Middle frontal gyrus (tissue), 1 donor: Measurements from ENCODE around the gene DFFB.
A peak's percentile ranks its signal among the peaks of the same experiment; 100 is the strongest.

ENCODE experiments used
- DNase-seq: peaks from one replicate; pipeline ENCODE4 v3.0.0-alpha.2; 2015; ENCODE audit warnings: low spot score; ENCODE audit errors: extremely low spot score

The DFFB gene

DNA sequence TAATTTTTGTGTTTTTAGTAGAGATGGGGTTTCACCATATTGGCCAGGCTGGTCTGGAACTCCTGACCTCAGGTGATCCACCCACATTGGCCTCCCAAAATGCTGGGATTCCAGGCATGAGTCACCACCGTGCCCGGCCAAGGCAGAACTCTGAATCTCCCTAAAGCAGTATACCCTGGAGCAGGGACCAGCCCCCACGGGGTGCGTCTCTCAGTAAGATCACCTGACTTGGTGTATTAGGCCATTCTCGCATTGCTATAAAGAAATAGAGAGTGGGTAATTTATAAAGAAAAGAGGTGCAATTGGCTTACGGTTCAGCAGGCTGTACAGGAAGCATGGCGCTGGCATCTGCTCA is 14.2 kb downstream of the DFFB start:
- DNase-seq: no peak

DNA sequence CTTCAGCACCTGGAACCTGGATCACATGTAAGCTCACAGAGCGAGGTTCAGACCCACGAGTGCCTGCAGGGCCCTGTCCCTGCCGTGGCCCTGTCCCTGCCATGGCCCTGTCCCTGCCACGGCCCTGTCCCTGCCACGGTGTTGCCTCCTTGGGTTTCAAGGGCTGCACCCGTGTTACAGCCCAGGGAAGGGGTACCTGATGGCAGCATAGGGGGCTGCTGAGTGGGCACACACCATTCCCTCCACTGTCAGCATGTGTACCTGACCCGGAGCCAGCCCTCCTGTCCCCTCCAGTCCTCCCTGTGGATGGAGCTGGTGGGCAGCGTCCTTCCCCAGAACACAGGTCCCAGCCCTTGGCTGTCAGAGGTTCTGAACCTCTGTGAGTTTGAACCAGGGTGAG is 15.3 kb downstream of the DFFB start:
- no peak for DNase-seq

DNA sequence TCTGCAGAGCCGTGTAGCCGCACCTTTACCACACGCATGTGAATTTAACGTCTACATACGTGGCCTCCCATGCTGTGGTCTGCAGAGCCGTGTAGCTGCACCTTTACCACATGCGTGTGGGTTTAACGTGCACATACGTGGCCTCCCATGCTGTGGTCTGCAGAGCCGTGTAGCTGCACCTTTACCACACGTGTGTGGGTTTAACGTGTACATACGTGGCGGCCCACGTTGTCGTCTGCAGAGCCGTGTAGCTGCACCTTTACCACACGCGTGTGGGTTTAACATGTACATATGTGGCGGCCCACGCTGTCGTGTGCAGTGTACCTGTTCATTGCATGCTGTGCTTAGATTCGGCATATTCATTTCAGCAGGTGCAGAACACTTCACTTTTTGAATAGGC is 17.5 kb downstream of the DFFB start:
- DNase-seq: no peak

DNA sequence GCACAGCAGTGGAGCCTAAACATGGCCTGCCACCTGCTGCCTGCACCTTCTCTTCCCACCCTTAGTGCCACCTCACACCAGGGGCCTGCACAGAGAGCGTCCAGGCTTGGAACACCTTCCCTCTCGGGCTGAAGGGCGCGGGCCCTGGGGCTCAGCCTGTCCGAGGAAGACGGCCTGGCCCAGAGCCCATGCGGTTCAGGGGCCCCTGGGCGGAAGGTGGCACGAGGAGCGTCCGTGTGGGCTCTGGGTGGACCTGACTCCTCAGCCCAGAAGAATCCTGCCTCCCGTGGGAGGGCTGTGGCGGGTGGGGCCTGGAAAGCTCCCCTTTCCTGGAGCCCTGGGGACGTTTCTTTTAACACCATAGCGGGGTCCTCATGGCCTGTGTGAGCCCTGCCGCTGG is 19.4 kb downstream of the DFFB start:
- no peak for DNase-seq

DNA sequence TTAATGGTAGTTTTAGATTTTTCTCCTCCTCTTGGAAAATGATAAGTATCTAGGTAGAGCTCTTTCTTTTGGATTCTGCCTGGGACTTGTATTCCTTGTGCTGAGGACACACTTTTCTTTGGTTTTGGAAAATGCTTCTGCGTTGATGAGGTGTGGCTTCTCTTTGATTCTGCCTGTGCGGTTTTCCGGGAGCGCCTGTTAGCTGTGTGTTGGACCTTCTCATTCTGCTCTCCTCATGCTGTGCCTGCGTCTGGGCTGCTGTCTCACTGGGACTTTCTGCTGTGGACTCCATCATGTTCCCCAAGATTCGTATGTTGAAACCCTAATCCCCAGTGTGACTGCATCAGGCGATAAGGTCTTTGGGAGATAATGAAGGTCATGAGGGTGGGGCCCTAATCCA is 21.8 kb downstream of the DFFB start:
- DNase-seq: no peak

DNA sequence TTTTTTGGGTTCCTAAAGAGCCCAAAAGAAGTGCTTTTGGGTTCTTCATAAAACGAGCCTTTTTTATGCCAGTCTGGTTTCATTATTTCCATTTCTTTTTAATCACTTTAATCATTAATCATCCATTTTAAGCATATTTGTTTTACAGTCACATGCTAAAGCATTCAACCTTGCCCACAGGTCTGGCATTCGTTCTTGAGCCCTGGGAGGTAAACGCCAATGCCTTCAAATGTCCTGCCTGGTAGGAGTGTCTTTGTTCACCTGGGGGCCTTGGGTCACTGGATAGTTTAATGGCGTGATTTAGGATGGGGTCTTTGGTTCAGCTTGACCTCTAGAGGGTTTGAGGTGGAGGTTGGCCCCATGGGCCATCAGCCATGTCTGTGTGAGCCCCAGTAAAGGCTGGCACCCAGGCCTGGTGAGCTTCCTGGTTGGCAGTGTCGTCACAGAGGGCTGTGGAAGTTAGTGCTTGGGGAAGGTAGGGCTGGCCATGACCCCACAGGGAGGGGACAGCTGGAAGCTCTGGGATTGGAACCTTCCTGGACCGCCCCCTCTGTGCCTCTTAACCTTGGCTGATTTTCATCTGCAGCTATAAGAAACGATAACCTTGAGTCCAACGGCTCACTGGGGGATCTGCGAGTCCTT is 22.6 kb downstream of the DFFB start:
- no peak for DNase-seq

DNA sequence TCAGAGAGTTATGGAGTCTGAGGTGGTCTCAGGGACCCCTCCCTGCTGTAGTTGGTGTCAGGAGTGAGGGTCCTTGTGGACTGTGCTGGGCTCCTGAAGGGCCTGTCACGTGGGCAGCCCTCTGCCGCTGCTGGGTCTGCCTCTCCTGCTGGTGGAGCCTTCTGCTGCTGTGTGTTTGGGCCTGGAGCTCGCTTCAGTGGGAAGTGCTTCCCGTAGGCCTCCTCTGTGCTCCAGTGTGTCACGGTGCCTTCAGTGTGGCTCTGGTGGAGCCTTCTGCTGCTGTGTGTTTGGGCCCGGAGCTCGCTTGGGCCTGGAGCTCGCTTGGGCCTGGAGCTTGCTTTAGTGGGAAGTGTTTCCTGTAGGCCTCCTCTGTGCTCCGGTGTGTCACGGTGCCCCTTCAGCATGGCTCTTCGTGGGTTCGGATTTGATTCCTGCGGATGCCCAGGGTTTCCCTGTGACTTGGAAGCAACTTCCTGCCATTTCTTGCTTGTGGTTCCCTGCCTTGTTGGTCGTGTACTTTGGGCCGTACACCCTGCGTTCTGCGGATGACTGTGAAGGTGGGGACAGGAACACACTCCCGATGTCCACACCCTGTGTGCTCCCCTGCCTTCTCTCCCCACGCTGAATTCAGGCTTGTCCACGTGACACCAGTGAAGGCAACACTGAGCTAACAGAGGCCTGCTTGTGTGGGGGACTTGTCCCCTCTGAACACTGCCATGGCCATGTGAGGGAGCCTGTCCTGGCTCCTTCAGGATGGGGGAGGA is 23.3 kb downstream of the DFFB start:
- no peak for DNase-seq

DNA sequence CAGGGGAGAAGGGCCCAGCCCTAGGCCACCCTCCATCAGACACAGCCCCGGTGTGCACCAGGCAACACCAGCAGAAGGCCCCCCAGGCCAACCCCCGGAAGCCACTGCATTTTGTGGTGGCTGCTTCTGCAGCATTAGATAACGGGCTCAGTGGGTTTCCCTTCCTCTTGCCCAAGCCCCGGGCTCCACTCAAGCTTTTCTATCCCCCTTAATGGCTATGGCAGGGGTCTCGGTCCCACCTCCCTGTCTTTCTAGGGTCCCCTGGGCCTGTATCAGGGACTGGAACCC is 23.9 kb downstream of the DFFB start:
- no peak for DNase-seq

DNA sequence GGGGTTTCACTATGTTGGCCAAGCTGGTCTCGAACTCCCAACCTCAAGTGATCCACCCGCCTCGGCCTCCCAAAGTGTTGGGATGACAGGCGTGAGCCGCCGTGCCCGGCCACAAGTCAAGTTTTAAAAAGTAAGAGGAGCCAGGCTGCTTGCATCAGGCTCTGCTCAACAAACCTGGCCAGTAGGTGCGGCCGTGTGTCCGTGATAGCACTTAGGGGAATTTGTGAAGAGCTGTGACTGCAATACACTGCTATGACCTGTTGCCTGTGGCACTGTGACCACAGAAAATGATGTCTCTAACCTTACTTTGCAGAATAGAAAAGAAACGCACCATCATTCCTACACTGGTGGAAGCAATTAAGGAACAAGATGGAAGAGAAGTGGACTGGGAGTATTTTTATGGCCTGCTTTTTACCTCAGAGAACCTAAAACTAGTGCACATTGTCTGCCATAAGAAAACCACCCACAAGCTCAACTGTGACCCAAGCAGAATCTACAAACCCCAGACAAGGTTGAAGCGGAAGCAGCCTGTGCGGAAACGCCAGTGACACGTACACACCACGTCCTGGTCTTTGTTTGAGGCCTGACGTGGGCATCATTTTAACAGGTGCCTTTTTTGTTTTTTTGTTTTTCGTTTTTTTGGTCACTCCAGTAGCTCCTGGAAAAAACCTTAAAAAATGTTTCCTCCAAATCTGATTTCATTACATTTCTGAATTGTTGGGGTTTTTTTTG is 26.1 kb downstream of the DFFB start:
- no peak for DNase-seq

DNA sequence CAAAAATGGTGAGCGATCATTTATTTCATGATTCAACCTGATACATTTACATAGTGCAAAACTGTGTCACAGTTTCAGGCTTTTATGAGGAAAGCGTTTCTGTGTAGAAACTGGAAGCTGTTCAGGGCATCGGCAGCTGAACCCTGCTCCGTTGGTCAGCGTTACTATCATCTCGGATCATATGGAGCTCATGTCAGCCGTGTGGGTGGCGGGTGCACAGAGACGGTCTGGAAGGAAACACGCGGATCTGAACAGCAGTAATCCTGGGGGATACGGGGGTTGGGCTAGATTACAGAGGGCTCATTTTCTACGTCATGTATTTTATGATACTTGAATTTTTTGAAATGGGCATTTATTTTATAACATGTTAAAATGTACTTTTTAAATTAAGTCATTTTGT is 27.7 kb downstream of the DFFB start:
- no peak for DNase-seq

DNA sequence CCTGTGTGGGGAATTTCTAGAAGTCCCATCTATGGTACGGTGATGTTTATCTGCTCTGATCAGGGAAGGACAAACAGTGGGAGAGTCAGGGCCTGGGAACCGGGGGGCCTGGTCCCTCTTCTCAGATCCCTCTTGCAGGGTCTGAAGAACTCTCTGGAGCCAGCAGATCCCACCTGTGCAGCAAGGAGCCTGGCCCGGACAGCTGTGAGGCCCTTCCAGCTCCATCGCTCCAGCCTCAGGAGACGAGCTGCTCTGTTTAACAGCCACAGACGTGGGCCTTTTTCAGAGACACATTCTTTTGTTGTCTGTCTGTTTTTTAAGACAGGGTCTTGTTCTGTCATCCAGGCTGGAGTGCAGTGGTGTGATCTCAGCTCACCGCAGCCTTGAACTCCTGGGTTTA is 28.3 kb downstream of the DFFB start:
- no peak for DNase-seq

DNA sequence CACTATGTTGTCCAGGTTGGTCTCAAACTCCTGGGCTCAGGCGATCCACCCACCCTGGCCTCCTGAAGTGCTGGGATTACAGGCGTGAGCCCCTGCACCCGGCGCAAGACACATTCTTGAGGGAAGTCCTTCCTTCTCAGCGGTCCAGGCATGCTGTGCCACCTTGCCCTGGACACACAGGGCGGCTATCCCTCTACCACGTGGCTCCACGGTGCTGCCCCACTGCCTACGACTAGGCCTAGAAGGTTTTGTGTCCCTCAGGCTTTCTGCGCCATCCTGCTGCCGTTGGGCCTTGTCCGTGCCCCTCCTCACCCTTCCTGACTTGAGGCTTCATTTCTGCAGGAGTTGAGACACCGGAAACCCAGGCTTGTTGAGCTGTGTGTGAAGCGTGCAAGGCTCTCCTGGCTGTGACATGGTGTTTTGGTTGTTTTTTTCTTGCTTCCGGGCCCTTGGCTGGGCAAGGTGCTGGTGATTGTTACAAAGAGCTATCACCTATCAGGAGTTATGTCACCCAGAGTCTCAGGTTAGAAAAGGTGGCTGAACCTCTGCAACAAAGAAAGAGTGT is 28.9 kb downstream of the DFFB start:
- no peak for DNase-seq

DNA sequence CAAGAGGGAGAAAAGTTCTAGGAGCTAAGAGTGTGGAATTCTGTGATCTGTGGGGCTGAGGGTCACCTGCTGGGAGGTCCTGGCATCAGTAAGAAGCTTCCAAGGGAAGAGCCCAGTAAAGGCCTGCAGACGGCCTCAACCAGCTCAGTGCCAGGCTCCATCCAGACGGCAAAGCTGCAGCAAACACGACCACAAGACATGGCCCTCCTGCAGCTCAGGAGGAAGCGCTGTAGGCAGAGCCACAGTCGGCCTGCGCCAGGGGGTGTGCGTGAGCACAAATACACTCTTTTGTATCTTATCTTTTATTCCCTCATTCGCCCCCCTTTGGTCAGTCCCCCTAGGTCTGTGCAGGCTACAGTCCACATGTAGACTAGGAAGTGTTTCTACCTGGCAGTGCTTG is 29.4 kb downstream of the DFFB start:
- DNase-seq: no peak

DNA sequence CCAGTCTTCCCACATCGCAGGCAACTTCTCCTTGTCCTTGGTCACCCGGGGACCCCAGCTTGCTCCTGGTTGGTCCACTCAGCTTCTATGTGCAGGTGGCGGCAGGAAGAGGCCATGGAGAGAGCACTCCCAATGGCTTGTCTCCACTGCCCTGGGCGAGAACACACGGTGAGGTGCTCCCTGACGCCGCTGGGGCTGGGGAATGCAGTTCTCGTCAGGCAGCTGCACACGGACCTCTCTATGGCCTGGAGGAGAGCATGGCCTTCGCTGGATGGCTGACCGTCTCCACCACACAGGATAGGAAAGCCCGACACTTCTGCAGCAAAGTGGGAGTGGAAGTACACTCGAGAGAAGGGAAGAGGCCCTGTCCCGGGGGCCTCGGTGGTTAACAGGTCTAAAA is 31.0 kb downstream of the DFFB start:
- DNase-seq: no peak

DNA sequence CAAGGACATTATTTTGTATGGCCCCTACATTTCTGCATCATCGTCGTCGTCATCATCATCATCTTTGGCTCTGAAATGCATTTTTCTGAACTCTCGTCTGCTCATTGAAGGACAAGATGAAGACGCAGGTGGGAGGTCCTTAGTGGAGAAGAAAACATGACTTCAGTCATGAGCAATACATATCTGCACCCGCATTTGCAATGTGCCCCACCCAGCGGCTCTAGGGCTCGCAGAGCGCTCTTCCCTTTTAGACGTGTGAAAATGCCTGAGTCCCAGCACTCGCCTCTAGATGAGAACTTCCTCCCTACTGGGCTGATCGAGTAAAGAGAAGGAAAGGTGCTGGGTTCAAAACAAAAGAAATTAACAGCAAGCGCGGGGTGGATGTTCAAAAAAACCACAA is 32.7 kb downstream of the DFFB start:
- no peak for DNase-seq

DNA sequence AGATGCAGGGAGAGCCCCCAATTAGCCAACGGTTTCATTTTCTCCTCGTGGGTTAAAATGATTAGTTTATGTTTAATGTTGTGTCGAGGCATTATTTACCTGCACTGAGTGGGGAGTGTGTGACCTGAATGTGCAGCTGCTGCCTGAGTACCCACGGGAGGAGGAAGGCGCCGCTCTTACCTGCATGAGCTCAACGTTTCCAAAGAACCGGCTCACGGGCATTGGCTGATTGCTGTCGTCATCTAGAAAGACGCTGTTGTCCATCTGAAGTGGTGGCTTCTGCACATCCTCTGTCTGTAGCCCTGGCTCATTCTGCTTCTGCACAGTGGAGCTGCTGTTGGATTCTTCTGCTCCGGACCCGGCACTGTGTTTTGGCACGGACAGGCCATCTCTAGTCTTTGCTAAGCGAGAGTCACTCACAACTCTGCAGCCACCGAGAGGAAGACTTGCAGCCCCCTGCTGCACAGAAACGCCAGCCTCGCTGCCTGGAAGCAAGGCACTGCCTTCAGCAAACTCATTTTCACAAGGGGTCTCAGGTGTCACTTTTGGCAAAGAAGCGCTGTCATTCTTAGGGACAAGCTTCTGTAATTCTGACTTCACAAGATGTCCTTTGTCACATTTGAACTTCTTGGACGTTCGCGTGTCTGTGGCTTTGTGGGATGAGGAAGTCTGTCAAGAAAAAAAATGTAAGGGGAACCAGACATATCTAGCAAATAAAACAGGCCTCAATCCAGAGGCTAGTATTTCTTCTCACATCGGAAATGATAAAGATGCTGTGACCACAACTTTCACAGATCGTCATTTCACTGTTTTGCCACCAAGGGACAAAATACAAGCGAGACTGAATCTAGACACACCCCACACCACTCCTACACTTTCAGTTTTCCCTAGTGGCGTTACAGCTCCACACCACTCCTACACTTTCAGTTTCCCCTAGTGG is 33.4 kb downstream of the DFFB start:
- no peak for DNase-seq

DNA sequence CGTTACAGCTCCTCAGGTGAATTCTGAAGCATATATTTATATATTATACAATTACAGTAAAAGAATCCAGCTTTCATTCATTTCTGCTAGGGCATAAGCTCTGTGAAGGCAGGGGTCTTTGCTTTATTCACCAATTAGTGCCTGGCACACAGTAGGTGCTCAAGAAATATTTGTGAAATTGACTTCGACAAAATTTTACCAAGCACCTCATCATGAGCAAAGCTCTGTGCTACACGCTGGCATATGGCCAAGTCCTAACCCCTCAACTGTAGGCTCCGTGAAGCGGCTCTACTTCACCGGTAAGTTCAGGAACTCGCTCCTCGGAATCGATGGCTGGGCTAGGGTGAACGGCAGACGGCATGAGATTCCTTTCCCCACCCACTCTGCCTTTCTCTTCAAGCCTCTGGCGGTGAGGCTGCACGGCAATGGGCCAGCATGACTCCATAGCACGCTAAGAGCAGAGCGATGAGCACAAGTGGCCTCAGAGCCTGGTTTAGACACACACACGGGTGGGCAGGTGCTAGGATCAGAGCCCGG is 34.1 kb downstream of the DFFB start:
- DNase-seq: no peak

DNA sequence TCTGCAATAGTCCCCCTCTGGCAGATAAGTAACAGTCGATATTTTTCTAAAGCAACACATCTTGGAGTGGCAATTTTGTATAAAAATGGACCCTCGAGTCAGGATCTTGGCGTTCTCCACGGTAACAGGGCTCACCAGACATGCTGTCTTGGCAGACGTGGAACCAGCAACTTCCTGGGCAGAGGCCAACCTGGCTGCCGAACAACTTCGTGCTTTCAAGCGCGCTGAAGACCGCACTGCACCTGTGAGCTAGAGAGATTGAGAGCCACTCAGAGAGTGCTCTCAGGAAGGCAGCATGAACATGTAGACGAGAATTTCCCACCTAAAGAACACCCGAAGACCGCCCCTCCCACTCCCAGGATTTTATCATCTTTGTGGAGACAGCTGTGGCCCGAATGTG is 35.5 kb downstream of the DFFB start:
- peak; percentile 54 for DNase-seq

DNA sequence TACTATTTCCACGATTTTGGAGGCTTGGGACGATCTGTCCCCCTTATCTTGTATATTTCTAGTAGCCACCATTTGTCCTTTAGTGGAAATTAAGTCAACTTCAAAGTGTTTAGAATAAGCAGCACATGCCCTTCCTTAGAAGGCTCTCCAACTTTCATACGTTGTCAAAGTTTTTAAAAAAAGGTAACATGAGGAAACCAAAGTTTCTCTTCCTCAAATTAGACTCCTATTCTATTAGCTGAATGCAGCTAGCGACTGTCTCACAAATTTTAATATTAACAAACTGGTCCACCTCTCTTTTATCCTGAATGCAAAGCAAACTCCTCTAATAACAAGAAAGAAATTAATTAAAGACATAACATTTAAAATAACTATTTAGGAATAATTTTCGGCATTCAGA is 35.9 kb downstream of the DFFB start:
- DNase-seq: no peak

DNA sequence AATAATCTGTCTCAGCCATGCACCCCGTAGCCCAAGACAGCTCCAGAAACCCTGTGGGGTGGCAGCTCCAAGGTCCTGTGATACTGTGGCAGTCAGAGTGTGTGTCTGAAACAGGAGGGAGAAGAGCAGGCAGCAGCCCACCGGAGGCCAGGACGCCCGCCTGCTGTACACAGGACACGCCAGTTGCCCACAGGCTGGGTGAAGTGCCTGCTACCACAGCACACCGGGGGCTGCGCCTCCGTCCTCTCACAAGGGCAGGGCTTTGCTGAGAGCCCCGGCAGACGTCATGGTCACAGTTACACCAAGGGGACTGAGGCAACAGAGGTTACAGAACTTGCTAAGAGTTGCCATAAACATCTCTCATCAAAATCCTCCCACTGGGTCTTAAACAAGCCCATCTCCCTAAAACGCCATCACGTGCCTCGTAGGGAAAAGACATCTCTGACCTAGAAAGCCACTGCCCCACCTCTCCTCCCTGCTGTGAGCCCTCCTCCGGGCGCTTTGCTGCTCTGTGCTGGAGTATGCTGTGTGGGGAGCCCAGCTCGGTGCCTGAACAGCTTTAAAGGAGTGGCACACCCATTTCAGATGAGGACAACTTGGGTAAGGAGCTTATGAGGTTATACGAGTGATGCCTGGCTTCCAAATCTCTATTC is 37.5 kb downstream of the DFFB start:
- DNase-seq: no peak
